Small intestine (tissue), 7 donors: ENCODE measurements around the gene ST3GAL3. TPM values are rescaled to one million over a fixed set of nuclear protein-coding genes. Genes with fewer than 3 reads are reported as not detected.

Experiments used
- DNase-seq, 2 donors: peaks; one replicate each; pipeline versions ENCODE4 v3.0.0 to v3.0.0-alpha.2; 2013
- FAIRE-seq: peaks from 2 replicates; lab custom pipeline; 2012; peaks lifted over from hg19 to GRCh38; lab: Jason Lieb, UNC
- H3K27ac ChIP-seq, 3 donors: one replicate each; pipeline ENCODE4 v1.5.1; 2013; ENCODE audit warnings: low read length in 2 of 3, mild to moderate bottlenecking in 2 of 3, control low read depth in 1 of 3, inconsistent platforms in 1 of 3, low read depth in 1 of 3, moderate library complexity in 1 of 3
- H3K27me3 ChIP-seq, 3 donors: one replicate each; pipeline ENCODE4 v1.6.1; 2013; ENCODE audit warnings: low read length in 3 of 3, inconsistent platforms in 1 of 3; ENCODE audit not compliant: control insufficient read depth in 3 of 3, insufficient read depth in 3 of 3
- H3K36me3 ChIP-seq, 3 donors: one replicate each; pipeline ENCODE4 v1.6.1; 2013; ENCODE audit warnings: low read length in 3 of 3, inconsistent platforms in 1 of 3, low read depth in 1 of 3, mild to moderate bottlenecking in 1 of 3, moderate library complexity in 1 of 3; ENCODE audit not compliant: control insufficient read depth in 3 of 3, insufficient read depth in 2 of 3
- H3K4me1 ChIP-seq, 3 donors: one replicate each; pipeline ENCODE4 v1.6.1; 2013; ENCODE audit warnings: low read length in 2 of 3, inconsistent platforms in 1 of 3, low read depth in 1 of 3, mild to moderate bottlenecking in 1 of 3, moderate library complexity in 1 of 3; ENCODE audit not compliant: control insufficient read depth in 3 of 3, insufficient read depth in 2 of 3
- H3K4me3 ChIP-seq, 3 donors: one replicate each; pipeline ENCODE4 v1.5.1; 2013; ENCODE audit warnings: low read length in 3 of 3, control low read depth in 1 of 3, inconsistent platforms in 1 of 3, low read depth in 1 of 3, mild to moderate bottlenecking in 1 of 3, moderate library complexity in 1 of 3
- H3K9me3 ChIP-seq, 2 donors: one replicate each; pipeline ENCODE4 v1.6.1; 2013; ENCODE audit warnings: low read depth in 1 of 2, low read length in 1 of 2; ENCODE audit not compliant: control insufficient read depth in 2 of 2, insufficient read depth in 1 of 2
- WGBS, 3 donors: extraction: QIAGEN DNeasy Blood & Tissue Kit; methylation state at CpG; one replicate each; pipeline ENCODE4 v1.1.7; 2013; 5-methylcytosine and 5-hydroxymethylcytosine counted together
- polyA plus RNA-seq, 4 donors: library from polyadenylated mRNA; stranded (reverse) in 3 of 4; unstranded in 1 of 4; fragments of 200-250 nt in 3 of 4; fragments of 120-200 nt in 1 of 4; gene quantifications; one replicate each; pipeline versions ENCODE4 v1.2.1 to v1.2.3, GENCODE V29; 2013
- donor health status: healthy with polysubstance abuse.
- donor health status: control.
- donor health status: control.
- donor health status: Bipolar disorder and iron deficiency.
- donor health status: healthy.

ST3GAL3 gene
- polyA plus RNA-seq, 4 donors = 1.1 to 5.4 (median 3.7) TPM

DNA sequence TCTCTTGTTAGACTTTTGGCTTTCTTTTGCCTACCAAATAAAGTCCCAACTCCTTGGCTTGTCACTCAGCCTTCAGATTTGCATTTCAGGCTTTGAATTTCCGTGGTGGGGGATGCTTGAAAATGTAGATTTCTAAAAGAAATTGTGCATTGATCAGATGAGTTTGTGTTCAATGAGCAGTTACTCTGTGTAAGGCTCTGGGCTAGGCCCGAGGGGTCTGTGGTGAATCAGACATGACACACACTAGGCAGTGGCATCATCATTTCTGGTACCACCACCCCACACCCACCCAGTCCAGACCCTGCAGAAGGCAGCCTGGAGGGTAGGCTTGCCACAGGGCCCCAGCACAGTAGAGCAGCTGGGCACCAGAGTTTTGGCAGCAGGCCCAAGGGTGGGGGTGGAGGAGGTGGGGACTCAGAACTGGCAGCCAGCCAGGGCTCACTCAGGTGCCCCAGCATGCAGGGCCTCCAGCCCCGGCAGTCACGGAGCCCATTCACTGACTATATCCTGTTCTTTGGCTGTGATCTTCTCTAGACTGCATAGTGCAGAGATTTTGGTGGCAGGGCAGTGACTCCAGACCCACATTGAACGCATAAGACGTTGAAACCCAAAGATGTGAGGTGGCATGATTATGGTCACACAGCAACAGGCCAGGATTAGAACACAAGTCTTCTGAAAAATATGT lies 129.1 kb downstream of the ST3GAL3 start:
- peak overlapping the region in 1 of 3 donors; percentile 52 for H3K27ac ChIP-seq
- peaks cover 0 to 17% (median 0%) of the 10 kb centered on the region in 3 donors for H3K36me3 ChIP-seq
- H3K4me3 ChIP-seq = no peak overlapping the region
- WGBS, 3 donors = 16 to 36% (median 26%) methylated on average over 6 of the region's 6 CpGs
- DNase-seq = peak; percentile 82 to 87
- no peaks in the 10 kb centered on the region for H3K9me3 ChIP-seq
- H3K4me1 ChIP-seq = peaks cover 5 to 24% (median 7%) of the 10 kb centered on the region in 3 donors
- FAIRE-seq = no peak
- no peaks in the 10 kb centered on the region for H3K27me3 ChIP-seq

DNA sequence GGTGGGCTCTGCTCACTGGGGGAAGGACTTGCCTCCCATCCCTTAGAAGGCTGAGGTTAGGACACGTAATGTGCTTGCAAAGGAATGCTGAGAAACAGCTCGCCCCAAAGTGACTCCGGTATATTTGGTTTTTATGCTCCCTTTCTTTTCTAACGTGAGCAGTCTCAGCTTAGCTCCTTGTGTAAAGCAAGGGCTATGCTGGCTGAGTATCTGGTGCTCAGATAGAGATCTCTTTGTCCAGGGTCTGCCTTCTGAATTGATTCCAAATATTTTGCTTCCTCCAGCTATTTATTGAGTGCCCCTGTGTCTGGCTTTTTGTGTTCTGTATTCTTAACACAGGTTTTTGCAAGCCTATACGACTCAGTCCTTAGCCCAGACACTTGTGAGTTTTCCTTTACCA lies 131.7 kb downstream of the ST3GAL3 start:
- H3K36me3 ChIP-seq = peaks cover 0 to 13% (median 0%) of the 10 kb centered on the region in 3 donors
- H3K9me3 ChIP-seq = peaks cover 0 to 10% of the 10 kb centered on the region in 2 donors
- FAIRE-seq (no peak), DNase-seq (no peak)
- 83 to 90% (median 87%) methylated on average over 5 of the region's 5 CpGs for WGBS, 3 donors
- no peaks in the 10 kb centered on the region for H3K27me3 ChIP-seq
- peaks cover 5 to 30% (median 10%) of the 10 kb centered on the region in 3 donors for H3K4me1 ChIP-seq
- H3K4me3 ChIP-seq = no peak overlapping the region
- H3K27ac ChIP-seq = no peak overlapping the region

DNA sequence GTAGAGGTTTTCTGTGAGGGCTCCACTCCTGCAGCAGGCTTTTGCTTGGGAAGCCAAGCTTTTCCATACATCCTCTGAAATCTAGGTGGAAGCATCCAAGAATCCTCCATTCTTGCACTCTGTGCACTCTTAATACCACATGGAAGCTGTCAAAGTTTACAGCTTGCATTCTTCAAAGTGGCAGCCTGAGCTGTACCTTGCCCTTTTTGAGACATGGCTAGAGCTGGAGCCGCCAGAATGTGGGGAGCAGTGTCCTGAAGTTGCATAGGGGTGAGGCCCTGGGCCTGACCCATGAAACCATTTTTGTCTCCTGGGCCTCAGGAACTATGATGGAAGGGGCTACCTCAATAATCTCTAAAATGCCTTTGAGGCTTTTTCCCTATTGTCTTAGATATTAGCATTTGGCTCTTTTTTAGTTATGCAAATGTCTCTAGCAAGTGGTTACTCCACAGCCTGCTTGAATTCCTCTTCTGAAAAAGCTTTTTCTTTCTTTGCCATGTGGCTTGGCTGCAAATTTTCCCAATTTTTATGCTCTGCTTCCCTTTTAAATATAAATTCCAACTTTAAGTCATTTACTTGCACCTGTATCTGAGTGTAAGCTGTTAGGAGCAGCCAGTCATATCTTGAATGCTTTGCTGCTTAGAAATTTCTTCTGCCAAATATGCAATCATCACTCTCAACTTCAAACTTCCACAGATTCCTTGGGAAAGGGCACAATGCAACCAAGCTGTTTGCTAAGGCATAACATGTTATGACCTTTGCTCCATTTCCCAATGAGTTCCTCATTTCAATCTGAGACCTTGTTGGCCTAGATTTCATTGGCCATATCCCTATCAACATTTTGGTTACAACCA lies 134.2 kb downstream of the ST3GAL3 start:
- Histone ChIP-seq H3K36me3 (peaks cover 0 to 8% (median 0%) of the 10 kb centered on the region in 3 donors), H3K4me1 (peaks cover 2 to 21% (median 7%) of the 10 kb centered on the region in 3 donors), H3K27me3 (no peaks in the 10 kb centered on the region), H3K4me3 (no peak overlapping the region), H3K27ac (peak overlapping the region in 1 of 3 donors; percentile 11), H3K9me3 (peaks cover 0 to 10% of the 10 kb centered on the region in 2 donors)
- WGBS, 3 donors = 35 to 63% (median 50%) methylated on average over 1 of the region's 1 CpG
- FAIRE-seq = no peak
- peak; percentile 56 to 77 for DNase-seq

DNA sequence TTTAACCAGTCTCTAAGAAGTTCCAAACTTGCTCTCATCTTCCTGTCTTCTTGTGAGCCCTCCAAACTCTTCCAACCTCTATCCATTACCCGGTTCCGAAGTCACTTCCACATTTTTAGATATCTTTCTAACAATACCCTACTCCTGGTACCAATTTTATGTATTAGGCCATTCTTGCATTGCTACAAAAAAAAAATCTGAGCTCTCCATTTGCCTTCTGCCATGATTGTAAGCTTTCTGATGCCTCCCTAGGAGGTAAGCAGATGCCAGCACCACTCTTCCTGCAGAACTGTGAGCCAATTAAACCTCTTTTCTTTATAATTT lies 134.8 kb downstream of the ST3GAL3 start:
- no peaks in the 10 kb centered on the region for H3K27me3 ChIP-seq
- WGBS, 3 donors = 98 to 100% (median 98%) methylated on average over 2 of the region's 2 CpGs

DNA sequence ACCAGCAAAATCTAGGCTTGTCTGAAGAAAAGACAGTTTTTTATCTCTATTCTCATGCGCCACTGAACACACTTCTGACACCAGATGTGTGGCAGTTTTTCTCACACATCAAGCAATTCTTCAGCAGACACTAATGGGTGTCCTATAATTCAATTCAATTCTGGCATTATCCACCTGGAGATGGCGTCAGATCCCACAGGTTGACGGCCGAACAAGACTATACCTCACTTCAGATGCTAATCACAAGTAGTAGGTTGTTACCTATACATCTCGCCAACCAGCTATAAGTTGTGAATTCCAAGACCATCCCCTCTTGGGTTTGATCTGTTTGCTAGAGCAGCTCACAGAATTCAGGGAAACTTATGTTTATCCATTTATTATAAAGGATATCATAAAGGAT lies 136.3 kb downstream of the ST3GAL3 start:
- DNase-seq (no peak), FAIRE-seq (no peak)
- Histone ChIP-seq H3K4me3 (no peak overlapping the region), H3K4me1 (peaks cover 0 to 14% (median 6%) of the 10 kb centered on the region in 3 donors), H3K27me3 (no peaks in the 10 kb centered on the region), H3K36me3 (peaks cover 0 to 8% (median 0%) of the 10 kb centered on the region in 3 donors), H3K27ac (no peak overlapping the region), H3K9me3 (peaks cover 0 to 10% of the 10 kb centered on the region in 2 donors)
- 88 to 93% (median 88%) methylated on average over 5 of the region's 5 CpGs for WGBS, 3 donors

More for the DNA sequence above, 134.8 kb downstream of the ST3GAL3 start:
- peaks cover 0 to 10% of the 10 kb centered on the region in 2 donors for H3K9me3 ChIP-seq
- peaks cover 0 to 15% (median 6%) of the 10 kb centered on the region in 3 donors for H3K4me1 ChIP-seq
- no peak overlapping the region for H3K4me3 ChIP-seq
- DNase-seq (no peak), FAIRE-seq (no peak)
- H3K27ac ChIP-seq = no peak overlapping the region
- peaks cover 0 to 8% (median 0%) of the 10 kb centered on the region in 3 donors for H3K36me3 ChIP-seq

DNA sequence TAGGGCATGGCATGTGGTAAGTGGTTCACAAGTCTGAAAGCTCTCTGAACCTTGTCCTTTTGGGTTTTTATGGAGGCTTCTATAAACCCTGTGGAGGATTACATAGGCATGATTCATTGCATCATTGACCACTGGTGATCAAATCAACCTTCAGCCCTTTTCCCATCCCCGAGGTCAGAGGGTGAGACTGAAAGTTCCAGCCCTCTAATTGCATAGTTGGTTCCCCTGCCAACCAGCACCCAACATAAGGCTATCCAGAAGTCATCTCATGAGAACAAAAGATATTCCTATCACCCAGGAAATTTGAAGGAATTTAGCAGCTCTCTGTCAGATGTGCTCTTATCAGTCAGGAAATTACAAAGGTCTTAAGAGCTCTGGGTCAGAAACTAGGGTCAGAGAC lies 136.8 kb downstream of the ST3GAL3 start:
- no peak for FAIRE-seq
- H3K4me3 ChIP-seq = no peak overlapping the region
- H3K4me1 ChIP-seq = peaks cover 0 to 14% (median 6%) of the 10 kb centered on the region in 3 donors
- H3K36me3 ChIP-seq = peaks cover 0 to 6% (median 0%) of the 10 kb centered on the region in 3 donors
- no peak overlapping the region for H3K27ac ChIP-seq
- no peaks in the 10 kb centered on the region for H3K27me3 ChIP-seq
- WGBS, 3 donors = 9 to 54% (median 44%) methylated on average over 1 of the region's 1 CpG
- peaks cover 0 to 10% of the 10 kb centered on the region in 2 donors for H3K9me3 ChIP-seq
- DNase-seq = peak; percentile 78 to 97

DNA sequence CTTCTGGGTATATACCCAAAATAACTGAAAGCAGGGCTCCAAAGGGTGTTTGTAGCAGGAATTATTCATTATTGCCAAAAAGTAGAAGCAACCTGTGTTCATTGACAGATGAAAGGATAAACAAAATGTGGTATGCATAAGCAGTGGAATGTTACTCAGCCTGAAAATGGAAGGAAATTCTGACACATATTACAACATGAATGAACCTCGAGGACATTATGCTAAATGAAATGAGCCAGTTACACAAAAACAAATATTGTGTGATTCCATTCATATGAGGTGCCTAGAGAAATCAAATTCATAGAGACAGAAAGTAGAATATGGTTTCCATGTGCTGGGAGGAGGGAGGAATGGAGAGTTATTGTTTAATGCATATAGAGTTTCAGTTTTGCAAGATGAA lies 140.0 kb downstream of the ST3GAL3 start:
- WGBS, 3 donors = 61 to 63% (median 62%) methylated on average over 1 of the region's 1 CpG

DNA sequence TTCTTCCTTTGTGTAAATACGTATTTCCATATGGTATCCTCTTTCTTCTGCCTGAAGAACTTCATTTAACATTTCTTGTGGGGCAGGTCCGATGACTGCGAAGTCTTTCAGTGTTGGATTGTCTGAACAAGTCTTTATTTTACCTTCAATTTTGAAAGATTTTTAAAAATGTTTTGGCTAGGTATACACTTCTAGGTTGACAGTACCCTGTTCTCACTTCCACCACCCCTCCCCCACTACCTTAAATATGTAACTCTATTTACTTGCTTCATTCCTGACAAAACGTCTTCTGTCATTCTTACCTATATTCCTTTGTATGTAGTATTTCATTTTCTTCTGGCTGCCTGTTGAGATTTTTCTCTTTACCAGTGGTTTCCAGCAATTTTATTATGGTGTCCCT lies 140.5 kb downstream of the ST3GAL3 start:
- Histone ChIP-seq H3K4me1 (peaks cover under 1 to 7% (median 3%) of the 10 kb centered on the region in 3 donors), H3K27ac (no peak overlapping the region), H3K27me3 (no peaks in the 10 kb centered on the region), H3K36me3 (no peaks in the 10 kb centered on the region), H3K4me3 (no peak overlapping the region), H3K9me3 (peaks cover 0 to 3% of the 10 kb centered on the region in 2 donors)
- DNase-seq (no peak), FAIRE-seq (no peak)
- 91 to 93% (median 92%) methylated on average over 4 of the region's 4 CpGs for WGBS, 3 donors

More for the DNA sequence above, 140.0 kb downstream of the ST3GAL3 start:
- H3K27ac ChIP-seq = no peak overlapping the region
- no peak overlapping the region for H3K4me3 ChIP-seq
- H3K27me3 ChIP-seq = no peaks in the 10 kb centered on the region
- H3K4me1 ChIP-seq = peaks cover 0 to 7% (median 3%) of the 10 kb centered on the region in 3 donors
- no peaks in the 10 kb centered on the region for H3K36me3 ChIP-seq
- DNase-seq (no peak), FAIRE-seq (no peak)
- peaks cover 0 to 5% of the 10 kb centered on the region in 2 donors for H3K9me3 ChIP-seq
